HG03460 (cell line): Measurements from ENCODE around the gene EIPR1.

ENCODE experiments used
- ATAC-seq: cut with Tn5 transposase; IDR thresholded peaks from one replicate; pipeline ENCODE4 v1.9.1; 2021; ENCODE audit not compliant: unreplicated experiment

EIPR1 gene

DNA sequence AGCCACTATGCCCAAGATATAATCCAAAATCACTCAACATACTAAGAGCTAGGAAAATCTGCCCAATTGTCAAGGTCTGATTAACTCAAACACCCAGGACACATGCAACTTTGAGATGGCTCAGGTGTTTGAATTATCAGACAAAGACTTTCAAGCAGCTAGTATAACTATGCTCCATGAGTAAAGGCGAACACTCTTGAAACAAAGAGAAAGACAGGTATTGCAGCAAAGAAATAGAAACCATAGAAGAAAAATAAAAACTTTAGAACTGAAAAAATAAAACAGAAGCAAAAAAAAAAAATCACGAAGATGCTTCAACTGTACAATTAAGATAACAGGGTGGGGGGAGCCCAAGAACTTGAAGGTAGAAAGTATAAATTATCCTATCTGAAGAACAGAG, 214.2 kb downstream of the EIPR1 start:
- no peak for ATAC-seq

DNA sequence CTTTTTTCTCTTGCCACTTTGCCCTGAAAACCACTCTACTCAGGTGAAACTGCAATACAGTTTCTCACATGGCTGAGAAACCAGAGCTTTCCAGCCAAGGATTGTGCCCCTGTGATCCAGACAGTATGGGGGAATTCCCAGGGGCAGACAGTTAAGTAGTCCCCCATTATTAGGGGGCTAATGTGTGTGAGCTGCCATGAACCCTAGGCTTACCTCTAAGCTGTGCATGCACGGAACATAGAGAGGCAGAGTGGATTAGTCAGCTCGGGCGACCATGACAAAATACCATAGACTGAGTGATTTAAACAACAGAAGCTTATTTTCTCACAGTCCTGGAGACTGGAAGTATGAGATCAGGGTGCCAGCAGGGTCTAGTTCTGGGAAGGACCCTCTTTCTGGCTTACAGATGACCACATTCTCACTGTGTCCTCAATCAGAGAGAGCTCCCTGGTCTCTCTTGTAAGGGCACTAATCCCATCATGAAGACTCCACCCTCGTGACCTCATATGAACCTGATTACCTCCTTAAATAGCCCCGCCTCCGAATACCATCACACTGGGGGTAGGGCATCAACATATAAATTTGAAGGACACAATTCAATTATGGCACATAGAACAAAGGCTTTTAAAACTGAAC, 215.1 kb downstream of the EIPR1 start:
- no peak for ATAC-seq

DNA sequence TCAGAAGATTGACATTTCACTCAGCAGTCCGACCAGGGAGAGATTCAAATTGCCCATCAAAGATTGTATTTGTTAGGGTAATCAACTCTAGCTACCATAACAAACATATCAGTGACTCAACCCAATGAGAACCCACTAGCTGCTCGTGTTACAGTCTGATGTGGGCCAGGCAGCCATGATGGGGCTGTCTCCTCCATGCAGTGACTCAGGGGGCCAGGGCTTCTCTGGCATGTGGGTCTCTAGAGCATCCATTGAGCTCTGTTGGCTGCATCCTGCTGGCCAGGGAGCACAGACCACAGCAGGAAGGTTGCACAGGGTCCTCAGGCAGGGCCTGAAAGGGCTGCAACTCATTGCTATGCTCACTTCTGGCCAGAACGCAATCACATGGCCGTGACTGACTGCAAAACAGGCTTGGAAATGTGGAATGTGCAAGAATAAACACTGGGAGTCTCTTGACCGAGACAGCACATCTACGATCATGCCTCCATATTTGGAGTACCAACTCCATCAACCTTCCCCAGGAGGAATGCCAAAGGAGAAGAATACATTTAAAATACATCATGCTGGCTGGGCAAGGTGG, 216.8 kb downstream of the EIPR1 start:
- ATAC-seq: no peak

DNA sequence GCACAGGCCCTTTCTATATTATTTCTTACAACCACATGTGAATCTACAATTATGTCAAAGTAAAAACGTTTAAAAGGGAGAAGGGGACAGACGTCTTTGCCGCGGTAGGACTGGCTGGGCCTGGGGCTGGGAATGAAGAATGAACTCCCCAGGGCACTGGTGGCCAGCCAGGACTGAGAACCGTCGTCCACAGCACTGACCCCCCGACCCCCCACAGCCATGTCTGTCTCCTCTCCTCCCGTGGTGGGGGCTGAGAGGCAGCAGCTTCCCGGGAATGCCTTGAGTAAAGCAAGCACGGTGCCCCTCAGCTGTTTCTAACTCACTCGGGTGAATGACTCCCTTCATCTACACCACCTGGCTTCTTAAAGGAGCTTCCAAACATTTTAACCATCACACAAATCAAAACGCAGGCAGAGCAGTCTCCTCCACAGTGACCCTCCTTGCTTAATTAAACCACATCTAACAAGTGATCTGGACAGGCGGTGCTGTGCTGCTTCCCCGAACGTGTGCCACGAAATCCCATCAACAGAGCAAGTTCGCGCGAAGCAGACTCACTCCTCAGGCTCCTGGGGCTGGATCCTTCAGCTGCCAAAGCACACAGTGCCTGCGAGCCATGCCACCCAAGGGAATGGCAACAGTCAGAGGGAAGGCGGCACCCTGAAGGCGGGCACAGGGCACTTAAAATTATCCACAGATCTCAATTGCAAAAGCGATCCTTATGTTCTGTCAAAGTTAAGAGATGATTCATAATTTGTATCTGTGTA, 217.7 kb downstream of the EIPR1 start:
- ATAC-seq: no peak

DNA sequence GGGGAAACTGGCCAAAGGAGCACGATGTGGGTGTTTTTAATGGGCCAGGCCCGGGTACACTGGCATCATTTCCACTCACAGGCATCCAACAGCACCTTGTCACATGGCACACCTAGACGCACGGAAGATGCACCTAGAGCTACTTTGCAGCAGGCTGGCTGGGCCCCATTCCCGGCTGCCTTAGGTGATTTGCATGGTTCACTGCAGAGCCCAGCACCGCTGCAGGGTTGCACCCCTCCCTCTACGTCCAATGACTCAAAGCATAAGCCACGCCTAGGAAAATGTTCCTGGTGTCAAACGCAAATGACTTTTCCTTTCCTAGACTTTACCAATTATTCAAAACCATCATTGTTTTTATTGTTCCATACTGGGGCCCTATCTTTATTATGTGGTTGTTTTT, 222.9 kb downstream of the EIPR1 start:
- ATAC-seq: no peak

DNA sequence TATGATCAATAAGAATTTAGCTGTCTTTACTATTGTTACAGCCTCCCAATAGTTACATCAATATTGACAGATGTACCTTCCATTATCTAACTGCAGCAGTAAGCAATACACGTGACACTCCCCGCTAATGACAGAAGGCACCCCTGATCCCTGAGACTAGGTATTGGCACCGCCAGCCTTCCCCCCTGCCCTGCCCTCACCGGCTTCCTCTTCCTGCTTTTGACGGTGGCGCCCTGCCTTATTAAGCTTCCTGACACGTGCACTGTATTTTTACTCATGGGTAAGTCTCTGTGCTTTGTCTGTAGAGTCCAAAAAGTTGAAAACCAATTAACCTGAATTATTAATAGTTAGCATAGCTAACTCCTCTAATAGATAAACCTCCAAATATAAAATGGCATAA, 223.5 kb downstream of the EIPR1 start:
- no peak for ATAC-seq

DNA sequence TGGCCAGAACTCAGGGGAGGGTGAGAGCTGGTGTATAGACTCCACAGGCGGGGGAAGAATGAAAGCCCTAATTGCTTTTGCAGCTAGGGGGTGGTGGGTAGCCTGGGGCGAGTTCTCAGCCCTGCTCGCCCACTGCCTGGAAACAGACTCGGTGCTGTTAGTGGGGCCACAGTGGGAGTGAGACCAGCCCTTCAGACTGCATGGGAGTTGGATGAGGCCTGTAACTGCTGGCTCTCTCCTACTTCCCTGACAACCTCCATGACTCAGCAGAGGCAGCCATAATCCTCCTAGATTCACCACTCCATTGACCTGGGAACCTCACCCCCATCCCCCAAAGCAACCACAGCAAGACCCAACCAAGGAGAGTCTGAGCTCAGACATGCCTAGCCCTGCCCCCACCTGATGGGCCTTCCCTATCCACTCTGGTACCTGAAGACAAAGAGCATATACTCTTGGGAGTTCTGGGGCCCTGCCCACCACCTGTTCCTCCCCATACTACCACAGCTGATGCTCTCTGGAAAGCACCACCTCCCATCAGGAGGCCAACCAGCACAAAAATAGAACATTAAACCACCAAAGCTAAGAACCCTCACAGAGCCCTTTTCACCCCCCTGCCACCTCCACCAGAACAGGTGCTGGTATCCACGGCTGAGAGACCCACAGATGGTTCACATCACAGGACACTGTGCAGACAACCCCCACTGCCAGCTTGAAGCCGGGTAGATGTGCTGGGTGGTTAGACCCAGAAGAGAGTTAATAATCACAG, 226.3 kb downstream of the EIPR1 start:
- ATAC-seq: peak; percentile 64

DNA sequence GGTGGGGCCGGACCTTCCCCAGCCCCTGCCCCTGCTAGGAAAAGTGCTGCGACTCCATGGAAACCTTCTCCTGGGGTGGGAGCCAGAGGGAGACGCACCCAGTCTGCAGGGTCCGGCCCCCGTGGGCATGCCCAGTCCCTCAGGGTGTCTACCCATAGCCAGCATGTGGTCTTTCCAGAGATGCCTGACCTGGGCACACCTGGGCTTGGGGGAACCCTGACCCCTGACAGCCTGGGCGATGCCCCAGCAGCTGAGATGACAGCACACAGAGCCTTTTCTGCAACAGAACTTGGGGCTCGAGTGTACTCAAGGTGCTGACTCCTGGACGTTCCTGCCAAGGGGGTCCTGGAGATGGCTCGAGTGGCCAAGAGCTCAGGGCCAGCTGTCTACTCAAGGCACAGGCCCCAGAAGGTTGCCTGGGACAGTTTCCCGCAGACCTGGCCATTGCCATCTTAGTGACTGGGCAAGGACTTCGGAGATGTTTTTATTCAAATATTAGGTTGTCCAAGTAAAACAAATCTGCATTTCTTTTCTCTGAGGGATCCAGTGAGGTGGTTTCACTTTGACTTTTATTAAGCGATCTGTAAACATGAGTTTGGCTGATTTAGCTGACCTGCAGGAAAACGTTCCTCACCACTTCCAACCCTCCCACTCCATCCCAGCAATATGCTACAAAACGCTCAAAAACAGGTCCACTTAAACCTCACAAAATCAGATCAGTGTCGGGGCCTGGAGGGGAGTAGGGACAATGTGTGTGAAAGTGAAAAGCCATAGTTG, 228.0 kb downstream of the EIPR1 start:
- ATAC-seq: no peak

DNA sequence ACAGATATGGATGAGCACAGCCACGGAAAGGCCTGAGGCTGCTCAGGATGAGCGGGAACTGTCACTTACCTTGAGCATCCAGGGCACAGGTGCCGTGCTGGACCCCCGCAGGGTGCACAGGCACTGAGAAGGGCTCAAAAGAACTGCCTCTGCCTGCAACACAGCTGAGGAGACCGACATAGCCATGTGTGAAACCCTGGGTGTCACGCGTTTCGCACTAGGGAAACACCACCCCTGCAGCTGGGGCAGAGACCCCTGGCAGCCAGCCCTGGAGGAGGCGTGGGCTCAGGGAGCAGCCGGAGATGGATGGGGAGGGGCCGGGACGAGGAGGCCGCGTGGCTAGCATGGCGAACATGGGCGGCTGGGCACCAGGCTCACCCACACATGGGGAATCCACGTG, 228.9 kb downstream of the EIPR1 start:
- ATAC-seq: no peak

DNA sequence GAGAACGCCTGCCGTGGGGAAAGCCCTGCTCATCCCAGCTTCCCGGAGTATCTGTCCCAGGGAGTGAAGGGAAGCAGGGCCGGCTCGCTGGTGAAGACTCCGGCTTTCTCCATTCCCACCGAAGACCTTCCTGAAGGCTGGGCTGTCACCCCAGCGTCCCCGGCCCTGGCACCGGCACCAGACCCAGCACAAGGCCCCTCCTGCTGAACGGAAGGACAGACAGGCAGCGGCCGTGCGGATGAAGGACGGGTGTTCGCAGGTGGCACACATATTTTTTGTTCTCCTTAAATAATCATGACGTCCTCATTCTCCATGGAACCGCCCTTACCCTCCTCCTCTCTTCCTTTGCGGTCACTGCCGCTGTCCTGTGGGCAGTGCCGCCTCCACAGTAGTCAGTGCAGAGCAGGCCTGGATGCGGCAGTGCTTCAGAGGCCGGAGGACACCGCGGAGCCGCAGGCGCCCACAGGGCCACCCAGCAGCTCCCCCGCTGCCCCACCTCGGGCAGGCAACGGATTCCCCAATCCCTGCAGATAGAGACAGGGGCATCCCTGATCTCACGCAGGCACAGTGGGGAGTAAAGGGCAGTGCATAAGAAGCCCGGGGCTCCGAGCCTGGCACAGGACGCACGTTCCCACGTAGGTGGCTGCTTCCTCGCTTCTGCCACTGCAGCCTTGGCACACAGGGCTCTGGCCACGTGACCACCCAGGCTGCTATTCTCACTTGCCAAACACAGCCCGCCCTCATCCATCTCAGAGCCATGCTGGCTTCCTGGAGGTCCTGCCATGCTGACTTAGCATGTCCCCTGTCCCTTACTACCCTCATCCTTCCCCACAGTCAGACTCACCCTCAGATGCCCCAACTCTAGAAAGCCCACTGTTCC, 229.7 kb downstream of the EIPR1 start:
- ATAC-seq: no peak

DNA sequence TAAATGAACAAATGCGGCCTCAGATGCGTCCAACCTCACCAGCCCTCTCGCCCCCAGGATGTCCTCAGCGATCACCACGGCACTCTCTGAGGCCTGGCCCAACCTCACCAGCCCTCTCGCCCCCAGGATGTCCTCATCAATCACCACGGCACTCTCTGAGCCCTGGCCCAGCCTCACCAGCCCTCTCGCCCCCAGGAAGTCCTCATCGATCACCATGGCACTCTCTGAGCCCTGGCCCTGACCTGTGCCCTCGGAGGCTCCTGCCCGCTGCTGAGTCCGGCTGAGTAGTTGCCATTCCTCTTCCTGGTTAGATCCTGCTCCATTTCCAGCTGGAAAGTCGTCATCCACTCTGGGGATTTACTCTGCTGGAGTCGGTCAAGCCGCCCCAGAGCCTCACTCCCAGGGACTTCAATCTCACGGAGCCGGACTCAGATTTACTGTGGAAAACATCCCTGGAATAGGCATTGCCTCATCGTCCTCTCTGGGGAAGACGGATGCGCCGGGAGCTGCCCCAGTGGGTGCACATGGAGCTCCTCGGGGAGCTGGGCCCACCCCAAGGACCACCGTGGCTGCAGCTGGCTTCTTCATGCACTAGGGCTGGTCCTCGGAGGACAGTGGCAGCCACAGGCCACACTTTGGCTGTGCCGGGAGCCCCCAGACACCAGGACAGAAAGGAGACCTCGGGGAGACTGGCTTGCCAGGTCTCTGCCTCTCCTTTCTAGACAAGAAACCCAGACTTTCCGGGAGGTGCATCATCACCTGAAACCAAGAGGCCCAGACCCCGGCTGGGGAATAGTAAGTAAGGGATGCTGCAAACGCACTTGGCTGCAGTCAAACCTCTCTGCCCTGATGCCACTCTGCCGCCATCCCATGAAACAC, 230.6 kb downstream of the EIPR1 start:
- ATAC-seq: no peak

DNA sequence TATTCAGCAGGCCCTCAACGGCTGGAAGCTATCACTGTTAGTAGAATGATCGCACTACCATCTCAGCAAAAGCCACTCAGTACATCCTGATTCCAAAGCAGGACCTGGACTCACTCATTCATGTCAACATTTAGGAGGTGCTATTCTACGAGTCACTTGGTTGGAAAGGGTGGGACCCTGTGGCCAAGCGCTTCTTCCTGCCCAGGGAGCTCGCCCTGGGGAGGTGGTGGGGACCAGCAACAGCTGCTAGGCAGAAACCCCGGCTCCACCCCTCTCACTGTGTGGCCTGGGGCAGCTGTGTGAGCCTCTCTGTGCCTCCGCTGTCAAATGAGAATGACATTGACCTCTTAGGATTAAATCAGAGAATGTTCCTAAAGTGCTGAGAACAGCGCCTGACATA, 231.4 kb downstream of the EIPR1 start:
- ATAC-seq: no peak

DNA sequence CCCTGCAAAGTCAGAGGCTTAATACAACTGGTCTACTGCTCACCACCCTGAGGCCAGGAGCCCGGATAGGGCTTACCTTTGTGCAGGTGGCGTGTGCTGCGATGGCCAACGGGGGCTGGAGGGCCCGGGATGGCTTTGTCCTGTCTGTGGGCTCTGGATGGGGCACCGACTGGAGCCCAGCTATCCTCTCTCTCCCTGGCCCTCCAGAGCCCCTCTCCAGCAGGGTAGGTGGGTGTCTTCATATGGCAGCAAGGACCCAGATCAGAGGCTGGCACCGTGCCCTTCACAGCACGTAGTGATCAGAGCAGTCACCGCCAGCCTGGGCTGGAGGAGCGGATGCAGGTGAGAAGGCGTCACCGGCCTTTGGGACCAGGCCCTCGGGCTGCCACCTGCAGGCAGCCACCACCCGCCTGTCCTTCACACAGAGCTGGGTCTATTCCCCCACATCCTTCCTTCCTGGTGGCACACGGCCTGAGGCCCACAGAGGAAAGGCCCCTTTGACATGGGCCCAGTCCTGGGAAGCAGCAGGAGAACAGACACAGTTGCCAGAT, 232.1 kb downstream of the EIPR1 start:
- ATAC-seq: no peak

DNA sequence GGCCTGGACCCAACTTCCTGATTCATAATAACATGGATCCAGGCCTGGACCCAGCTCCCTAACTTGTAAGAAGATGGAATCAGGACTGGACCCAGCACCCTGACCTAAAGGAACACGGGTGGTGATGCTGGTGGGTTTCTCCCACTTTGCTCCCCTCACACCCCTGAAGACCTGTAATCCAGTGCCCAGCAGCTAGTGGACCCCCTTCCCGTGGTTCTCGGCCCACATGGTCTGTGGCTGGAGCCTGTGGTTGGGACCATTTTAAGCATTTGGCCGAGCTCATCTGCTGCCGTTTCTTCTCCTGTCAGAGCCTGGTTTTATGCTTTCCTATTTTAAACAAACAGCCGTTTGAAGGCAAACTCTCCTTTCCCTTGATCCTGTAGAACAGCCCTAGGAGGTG, 232.8 kb downstream of the EIPR1 start:
- ATAC-seq: no peak

DNA sequence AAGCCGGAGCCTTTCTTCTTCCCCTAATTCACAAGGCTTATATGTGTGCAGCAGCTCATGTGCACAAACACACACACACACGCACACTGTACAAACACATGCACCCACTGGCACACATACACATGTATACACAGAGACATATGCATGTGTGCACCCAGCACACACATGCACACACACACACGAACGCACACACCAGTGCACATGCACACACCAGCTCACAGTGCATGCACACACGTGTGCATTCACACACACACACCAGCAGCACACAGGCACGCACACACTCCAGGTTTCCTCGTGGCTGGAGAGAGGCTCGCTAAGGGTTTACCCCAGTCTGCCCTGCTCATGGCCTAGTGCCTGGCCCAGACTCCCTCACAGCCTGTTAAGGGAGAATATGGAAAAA, 234.0 kb downstream of the EIPR1 start:
- no peak for ATAC-seq

DNA sequence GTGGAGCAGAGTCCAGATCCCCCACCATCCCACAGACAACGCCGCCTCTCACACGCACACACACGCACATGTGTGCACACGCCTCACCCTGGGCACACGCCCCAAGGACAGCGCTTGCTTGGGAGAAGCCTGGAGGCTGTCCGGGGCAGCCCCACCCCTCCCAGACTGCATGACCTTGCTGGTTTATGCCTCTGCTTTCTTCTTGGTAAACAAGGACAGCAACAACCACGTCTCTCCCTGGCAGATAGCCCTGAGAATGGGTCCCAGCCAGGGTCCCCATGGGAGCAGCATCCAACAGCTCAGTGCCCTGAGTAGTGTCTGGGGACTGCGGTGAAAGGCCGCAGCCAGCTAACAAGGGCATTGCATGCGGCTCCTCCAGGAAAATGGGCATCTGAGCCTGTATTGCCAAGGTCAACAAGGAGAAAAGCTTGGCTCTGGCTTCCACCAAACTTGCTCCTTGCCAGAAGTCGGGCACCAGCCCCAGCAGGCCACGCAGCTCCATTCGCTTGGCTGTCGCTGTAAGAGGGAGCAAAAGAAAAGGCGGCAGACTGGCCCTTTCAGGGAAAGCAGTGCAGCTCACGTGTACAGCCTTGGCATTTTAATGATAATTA, 234.6 kb downstream of the EIPR1 start:
- no peak for ATAC-seq

DNA sequence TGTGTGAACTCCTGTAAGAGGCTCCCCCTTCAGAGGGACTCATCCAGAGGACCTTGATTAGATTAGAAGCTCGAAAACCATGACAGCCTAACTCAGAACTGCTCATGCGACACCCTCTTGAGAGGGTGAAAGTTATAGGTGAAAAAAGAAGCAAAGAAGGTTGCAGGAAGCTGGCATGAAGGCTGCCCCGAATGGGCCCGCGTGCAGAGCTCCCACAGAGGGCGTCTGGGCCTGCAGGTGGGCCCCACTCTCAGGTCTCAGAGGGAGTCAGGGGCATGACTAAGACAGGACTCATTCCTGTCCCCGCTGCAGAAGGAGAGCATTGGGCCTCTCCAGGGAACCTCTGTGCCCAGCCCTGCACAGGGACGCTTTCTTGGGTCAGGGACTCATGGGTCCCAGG, 235.4 kb downstream of the EIPR1 start:
- no peak for ATAC-seq

DNA sequence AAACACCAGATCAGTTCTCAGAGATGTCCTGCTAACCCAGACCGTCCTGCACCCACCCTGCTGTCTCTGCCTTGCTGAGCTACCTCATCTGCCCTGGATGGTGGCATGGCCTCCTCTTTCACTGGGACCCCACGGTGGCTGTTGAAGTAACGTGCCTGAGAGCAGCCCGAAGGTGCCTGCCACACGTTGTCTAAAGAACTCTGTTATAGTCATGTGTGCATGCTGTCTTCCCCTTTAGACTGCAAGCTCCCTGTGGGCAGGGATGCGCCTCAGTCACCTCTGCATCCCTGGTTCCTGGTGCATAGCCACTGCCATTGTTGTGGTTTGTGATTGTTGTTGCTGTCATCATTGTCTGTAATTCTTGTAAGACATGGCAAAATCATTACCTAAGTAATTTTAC, 235.9 kb downstream of the EIPR1 start:
- no peak for ATAC-seq
